Left ventricle myocardium inferior (tissue), 1 donor: ENCODE data around the gene TNFSF12. TPM values are rescaled to one million over a fixed set of nuclear protein-coding genes. Genes with fewer than 3 reads are reported as not detected.

ENCODE experiments used
- DNase-seq: peaks from one replicate; pipeline ENCODE4 v3.0.0-alpha.2; 2020
- H3K27ac ChIP-seq: fragments of 200-600 bp; replicated peaks from 2 replicates; pipeline ENCODE4 v1.8.0; 2021
- H3K27me3 ChIP-seq: fragments of 200-600 bp; 2 replicates; pipeline ENCODE4 v1.8.0; 2021; ENCODE audit warnings: low read depth
- H3K36me3 ChIP-seq: fragments of 200-600 bp; 2 replicates; pipeline ENCODE4 v1.8.0; 2021
- H3K4me1 ChIP-seq: fragments of 200-600 bp; 2 replicates; pipeline ENCODE4 v1.8.0; 2021
- H3K4me3 ChIP-seq: fragments of 200-600 bp; 2 replicates; pipeline ENCODE4 v1.8.0; 2021; ENCODE audit warnings: mild to moderate bottlenecking, moderate library complexity
- H3K9me3 ChIP-seq: fragments of 200-600 bp; replicated peaks from 2 replicates; pipeline ENCODE4 v1.8.0; 2021
- CTCF ChIP-seq: fragments of 200-600 bp; IDR thresholded peaks from 2 replicates; pipeline ENCODE4 v1.8.0; 2021; ENCODE audit warnings: antibody characterized with exemption, mild to moderate bottlenecking, borderline replicate concordance
- intact Hi-C: fragments of 100-400 bp; cut with micrococcal nuclease; formaldehyde crosslinking; loops from one replicate; pipeline ENCODE4 v1.11.0; 2022
- total RNA-seq: library from RNA; stranded (reverse); fragmentation: NEBNext Ultra II Directional; extraction: Animal tissue kit (Norgen Biotek cat#: 25700); gene quantifications from one replicate; pipeline ENCODE4 v1.2.1, GENCODE V29; 2021
- donor health status: DM: no; HTN: yes; CAD: no; lungs with severe emphysema.

TNFSF12 gene
- total RNA-seq, 1 donor from 2014 or later = 29.9 TPM

GRCh38 chr17:7528842-7529241 is 20.0 kb upstream of the TNFSF12 start:
- H3K27me3 ChIP-seq = no peaks in the 10 kb centered on the region
- DNase-seq = no peak
- H3K9me3 ChIP-seq = peaks cover 29% of the 10 kb centered on the region
- H3K4me1 ChIP-seq = no peaks in the 10 kb centered on the region
- TF ChIP-seq CTCF = no peak
- no peak overlapping the region for H3K27ac ChIP-seq
- H3K4me3 ChIP-seq = no peak overlapping the region
- H3K36me3 ChIP-seq = no peaks in the 10 kb centered on the region
- intact Hi-C loops = no loop called here

GRCh38 chr17:7530023-7530900 is 18.6 kb upstream of the TNFSF12 start:
- intact Hi-C loops = no loop called here
- Histone ChIP-seq H3K36me3 (no peaks in the 10 kb centered on the region), H3K9me3 (peaks cover 29% of the 10 kb centered on the region), H3K4me3 (no peak overlapping the region), H3K27me3 (no peaks in the 10 kb centered on the region), H3K27ac (no peak overlapping the region), H3K4me1 (no peaks in the 10 kb centered on the region)
- DNase-seq = no peak
- TF ChIP-seq CTCF = no peak

GRCh38 chr17:7538050-7538449 is 10.8 kb upstream of the TNFSF12 start:
- Histone ChIP-seq H3K9me3 (peaks cover 12% of the 10 kb centered on the region), H3K4me3 (no peak overlapping the region), H3K27ac (no peak overlapping the region), H3K36me3 (no peaks in the 10 kb centered on the region), H3K4me1 (no peaks in the 10 kb centered on the region), H3K27me3 (no peaks in the 10 kb centered on the region)
- no peak for DNase-seq
- intact Hi-C loops = no loop called here
- TF ChIP-seq CTCF = no peak

GRCh38 chr17:7538891-7539545 is 9.8 kb upstream of the TNFSF12 start:
- Histone ChIP-seq H3K27me3 (no peaks in the 10 kb centered on the region), H3K27ac (no peak overlapping the region), H3K9me3 (peaks cover 12% of the 10 kb centered on the region), H3K4me3 (no peak overlapping the region), H3K36me3 (no peaks in the 10 kb centered on the region), H3K4me1 (no peaks in the 10 kb centered on the region)
- TF ChIP-seq CTCF = no peak
- DNase-seq = no peak
- intact Hi-C loops = no loop called here

GRCh38 chr17:7541074-7541621 is 7.7 kb upstream of the TNFSF12 start:
- intact Hi-C loops = no loop called here
- peaks cover 12% of the 10 kb centered on the region for H3K4me1 ChIP-seq
- H3K9me3 ChIP-seq = peaks cover 12% of the 10 kb centered on the region
- DNase-seq = no peak
- H3K4me3 ChIP-seq = no peak overlapping the region
- H3K36me3 ChIP-seq = no peaks in the 10 kb centered on the region
- no peaks in the 10 kb centered on the region for H3K27me3 ChIP-seq
- TF ChIP-seq CTCF = no peak
- no peak overlapping the region for H3K27ac ChIP-seq
